Heart left ventricle (tissue), 16 donors: ENCODE results near the gene GPR141. TPM values are rescaled to one million over a fixed set of nuclear protein-coding genes. Genes with fewer than 3 reads are reported as not detected.

Experiments used
- ATAC-seq, 4 donors: fragments of 200-7000 bp; cut with Tn5 transposase; one replicate each; pipeline ENCODE4 v1.9.1; 2020 to 2022; ENCODE audit warnings: moderate library complexity in 4 of 4, mild to moderate bottlenecking in 3 of 4, moderate number of reproducible peaks in 1 of 4
- DNase-seq, 5 donors: peaks; one replicate each; pipeline ENCODE4 v3.0.0-alpha.2; 2020
- H3K27ac ChIP-seq, 12 donors: fragments of 200-600 bp; sonication (generic) in 4 of 12; one replicate each; pipeline versions ENCODE4 v1.5.0 to v1.8.0; 2016 to 2022; ENCODE audit warnings: mild to moderate bottlenecking in 2 of 12
- H3K27me3 ChIP-seq, 9 donors: fragments of 200-600 bp; sonication (generic) in 2 of 9; one replicate each; pipeline versions ENCODE4 v1.5.1 to v1.8.0; 2016 to 2022; ENCODE audit warnings: mild to moderate bottlenecking in 3 of 9
- H3K36me3 ChIP-seq, 9 donors: fragments of 200-600 bp; sonication (generic) in 2 of 9; one replicate each; pipeline versions ENCODE4 v1.5.0 to v1.8.0; 2018 to 2022; ENCODE audit warnings: mild to moderate bottlenecking in 2 of 9
- H3K4me1 ChIP-seq, 12 donors: fragments of 200-600 bp; sonication (generic) in 4 of 12; one replicate each; pipeline versions ENCODE4 v1.5.0 to v1.8.0; 2016 to 2022; ENCODE audit warnings: mild to moderate bottlenecking in 3 of 12
- H3K4me3 ChIP-seq, 12 donors: fragments of 200-600 bp; sonication (generic) in 4 of 12; one replicate each; pipeline versions ENCODE4 v1.5.0 to v1.8.0; 2017 to 2022; ENCODE audit warnings: mild to moderate bottlenecking in 9 of 12, moderate library complexity in 4 of 12
- H3K9me3 ChIP-seq, 12 donors: fragments of 200-600 bp; sonication (generic) in 4 of 12; one replicate each; pipeline versions ENCODE4 v1.5.0 to v1.8.0; 2016 to 2022; ENCODE audit warnings: mild to moderate bottlenecking in 1 of 12
- POLR2A ChIP-seq, 2 donors: fragments of 450-650 bp; IDR thresholded peaks; one replicate each; pipeline ENCODE4 v1.6.1; 2017; ENCODE audit warnings: antibody characterized with exemption in 2 of 2, mild to moderate bottlenecking in 2 of 2, moderate library complexity in 2 of 2
- WGBS, 4 donors: extraction: QIAGEN DNeasy Blood & Tissue Kit in 2 of 4; methylation state at CpG; one replicate each; pipeline versions ENCODE4 v1.1.5 to v1.1.7; 2013 to 2018; 5-methylcytosine and 5-hydroxymethylcytosine counted together
- intact Hi-C, 10 donors: fragments of 100-400 bp; cut with DNase I; formaldehyde crosslinking; loops; one replicate each; pipeline versions ENCODE4 v1.11.1 to v1.14.2; 2022
- polyA plus RNA-seq, 2 donors: library from polyadenylated mRNA; stranded (reverse); fragments of 200-250 nt; gene quantifications; one replicate each; pipeline ENCODE4 v1.2.3, GENCODE V29; 2013
- total RNA-seq, 9 donors: library from RNA; depleted of rRNA in 2 of 9; stranded (reverse); fragments of >200 nt in 2 of 9; fragmentation: NEBNext Ultra II Directional in 3 of 9; extraction: Animal tissue kit (Norgen Biotek cat#: 25700) in 3 of 9; gene quantifications; one replicate each; pipeline versions ENCODE4 v1.1.0 to v1.2.4, GENCODE V29; 2016 to 2023
- TF ChIP-seq, protein P1 (sequence below), 12 donors: fragments of 200-600 bp; sonication (generic) in 4 of 12; IDR thresholded peaks; one replicate each; pipeline versions ENCODE4 v1.5.0 to v1.8.0; 2018 to 2022; ENCODE audit warnings: antibody characterized with exemption in 12 of 12, mild to moderate bottlenecking in 5 of 12
- donor health status: ischemic (EF 13 %, LVEDD 7.1; RV severe dilation, severe dysfunction).
- donor health status: healthy with polysubstance abuse.
- donor health status: DM: no; HTN: yes; CAD: no.
- donor health status: DM: no; HTN: no; CAD: no.
- donor health status: ischemic (EF 25% LVEDD 6.9; RV normal size, moderate dysfunction).
- donor health status: ischemic (EF 25% LVEDD 5.7; RV mildly dilated, moderate dysfunction).
- donor health status: healthy.
- donor health status: DM: yes; HTN: yes; CAD: no.
- donor health status: ischemic (EF 35%, LVEDD 5.7; RV mildly dilated, moderate dysfunction).
- donor health status: nonischemic (EF 11% LVEDD 7.7; RV severe dilation, severe dysfunction).
- donor health status: DM: yes; HTN: yes; CAD: no.
- donor health status: PGD.
- donor health status: ischemic (EF 29% LVEDD 5.4; RV normal size, mild dysfunction).
- donor health status: nonischemic (EF 23%, LVEDD 6.1; RV moderate dilation, normal function).

Gene GPR141
- total and polyA plus RNA-seq, 11 donors, result 0.11 to 5.2 (median 0.53) TPM; not detected in 3

DNA sequence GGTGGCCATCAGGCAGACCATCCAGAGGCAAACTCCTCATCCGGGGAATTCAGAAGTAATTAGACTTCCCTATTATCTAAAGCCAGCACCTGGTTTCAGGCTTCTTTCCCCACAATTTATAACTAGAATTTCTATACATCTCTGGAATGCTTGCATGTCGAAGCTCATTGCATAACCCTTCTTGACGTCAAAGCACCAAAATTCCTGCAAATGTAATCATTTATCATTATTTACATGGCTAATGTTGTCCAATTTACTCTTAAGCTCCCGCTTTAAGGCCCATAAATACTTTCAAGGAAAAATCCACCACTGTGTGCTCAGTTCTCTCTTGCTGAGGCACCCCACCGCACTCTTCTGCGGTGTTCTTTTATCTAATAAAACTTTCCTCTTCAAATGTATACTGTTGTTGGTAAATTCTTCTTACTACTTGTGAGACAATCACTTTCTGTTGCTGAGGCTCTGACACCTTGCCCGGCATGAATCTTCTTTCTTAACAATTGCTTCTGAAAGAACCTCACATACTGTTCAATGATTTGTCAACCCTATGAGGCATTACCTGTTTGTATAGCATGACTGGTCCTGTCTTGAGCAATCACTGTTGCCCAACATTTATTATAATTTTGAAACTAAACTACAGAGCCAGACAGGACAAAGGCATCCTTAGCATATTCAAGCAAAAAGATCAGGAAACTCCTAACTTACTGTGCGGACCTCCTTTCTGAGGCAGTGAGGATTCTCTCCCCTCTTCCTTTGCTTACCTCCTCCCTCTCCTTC is 17.4 kb upstream of the GPR141 start:
- DNase-seq, result no peak
- H3K4me1 ChIP-seq, result peaks cover 0 to 38% (median 0%) of the 10 kb centered on the region in 12 donors
- H3K9me3 ChIP-seq, result peaks cover 0 to 6% (median 0%) of the 10 kb centered on the region in 12 donors
- H3K27me3 ChIP-seq, result no peaks in the 10 kb centered on the region
- peak in 1 of 4 donors; percentile 34 for ATAC-seq
- intact Hi-C loops, result no loop called here
- H3K4me3 ChIP-seq, result no peak overlapping the region
- no peaks in the 10 kb centered on the region for H3K36me3 ChIP-seq
- WGBS, 4 donors, result 75 to 86% (median 82%) methylated on average over 8 of the region's 8 CpGs
- TF ChIP-seq POLR2A (IDR thresholded peaks at IDR 0.05), result no peak
- TF ChIP-seq, protein P1, sequence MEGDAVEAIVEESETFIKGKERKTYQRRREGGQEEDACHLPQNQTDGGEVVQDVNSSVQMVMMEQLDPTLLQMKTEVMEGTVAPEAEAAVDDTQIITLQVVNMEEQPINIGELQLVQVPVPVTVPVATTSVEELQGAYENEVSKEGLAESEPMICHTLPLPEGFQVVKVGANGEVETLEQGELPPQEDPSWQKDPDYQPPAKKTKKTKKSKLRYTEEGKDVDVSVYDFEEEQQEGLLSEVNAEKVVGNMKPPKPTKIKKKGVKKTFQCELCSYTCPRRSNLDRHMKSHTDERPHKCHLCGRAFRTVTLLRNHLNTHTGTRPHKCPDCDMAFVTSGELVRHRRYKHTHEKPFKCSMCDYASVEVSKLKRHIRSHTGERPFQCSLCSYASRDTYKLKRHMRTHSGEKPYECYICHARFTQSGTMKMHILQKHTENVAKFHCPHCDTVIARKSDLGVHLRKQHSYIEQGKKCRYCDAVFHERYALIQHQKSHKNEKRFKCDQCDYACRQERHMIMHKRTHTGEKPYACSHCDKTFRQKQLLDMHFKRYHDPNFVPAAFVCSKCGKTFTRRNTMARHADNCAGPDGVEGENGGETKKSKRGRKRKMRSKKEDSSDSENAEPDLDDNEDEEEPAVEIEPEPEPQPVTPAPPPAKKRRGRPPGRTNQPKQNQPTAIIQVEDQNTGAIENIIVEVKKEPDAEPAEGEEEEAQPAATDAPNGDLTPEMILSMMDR (IDR thresholded peaks at IDR 0.05), result no peak
- peak overlapping the region in 1 of 12 donors; percentile 84 for H3K27ac ChIP-seq

DNA sequence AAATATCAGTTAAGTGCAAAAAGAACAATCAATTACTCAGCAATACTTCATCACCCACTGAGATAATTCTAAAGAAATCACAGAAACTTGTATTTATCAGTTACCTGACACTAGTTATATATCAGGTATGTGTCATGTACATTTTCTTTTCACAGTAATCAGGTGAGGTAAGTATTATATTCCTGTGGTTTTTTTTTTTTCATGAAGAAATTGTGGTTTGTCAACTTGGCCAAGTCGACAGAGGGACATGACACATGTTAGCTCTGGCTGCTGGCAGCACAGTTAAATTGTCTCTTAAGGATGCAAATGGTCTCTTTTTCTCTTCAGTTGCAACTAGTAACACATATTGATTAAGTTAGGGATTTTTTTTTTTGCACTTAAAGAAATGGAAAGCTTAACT is 13.7 kb upstream of the GPR141 start:
- peaks cover 0 to 3% (median 0%) of the 10 kb centered on the region in 12 donors for H3K9me3 ChIP-seq
- whole genome bisulfite sequencing, 4 donors, result 45 to 69% (median 57%) methylated on average over 1 of the region's 1 CpG

DNA sequence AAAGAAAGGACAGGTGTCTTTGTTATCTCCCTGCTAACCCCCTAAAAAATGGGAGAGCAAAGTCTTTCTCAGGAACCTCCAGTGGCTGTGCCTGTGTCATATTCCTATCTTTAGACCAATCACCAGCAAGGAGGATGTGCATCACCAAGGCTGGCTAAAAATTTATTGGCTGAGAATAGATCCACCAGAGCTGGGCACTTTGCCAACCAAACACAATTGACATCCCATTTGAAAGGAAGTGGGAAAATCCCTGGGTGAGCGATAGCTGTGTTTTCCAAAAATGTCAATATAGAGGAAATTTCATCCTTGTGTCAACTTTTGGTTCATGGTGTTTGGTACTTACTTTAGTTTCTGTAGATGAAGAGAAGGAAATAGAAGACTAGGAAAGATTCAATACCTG is 13.1 kb upstream of the GPR141 start:
- WGBS, 4 donors, result 55 to 67% (median 61%) methylated on average over 1 of the region's 1 CpG
- H3K36me3 ChIP-seq, result no peaks in the 10 kb centered on the region
- H3K27me3 ChIP-seq, result no peaks in the 10 kb centered on the region
- no peak overlapping the region for H3K4me3 ChIP-seq
- peaks cover 0 to 3% (median 0%) of the 10 kb centered on the region in 12 donors for H3K9me3 ChIP-seq
- TF ChIP-seq POLR2A (IDR thresholded peaks at IDR 0.05), result no peak
- TF ChIP-seq, protein P1 (IDR thresholded peaks at IDR 0.05), result no peak
- intact Hi-C loops, result no loop called here
- DNase-seq, result no peak
- ATAC-seq, result no peak
- H3K27ac ChIP-seq, result no peak overlapping the region
- H3K4me1 ChIP-seq, result peaks cover 0 to 23% (median 0%) of the 10 kb centered on the region in 12 donors

More for the DNA sequence above, 13.7 kb upstream of the GPR141 start:
- Histone ChIP-seq H3K27ac (no peak overlapping the region), H3K27me3 (no peaks in the 10 kb centered on the region), H3K4me1 (peaks cover 0 to 23% (median 0%) of the 10 kb centered on the region in 12 donors), H3K4me3 (no peak overlapping the region), H3K36me3 (no peaks in the 10 kb centered on the region)
- TF ChIP-seq POLR2A (IDR thresholded peaks at IDR 0.05), result no peak
- TF ChIP-seq, protein P1 (IDR thresholded peaks at IDR 0.05), result no peak
- ATAC-seq (no peak), DNase-seq (no peak)
- intact Hi-C loops, result no loop called here

DNA sequence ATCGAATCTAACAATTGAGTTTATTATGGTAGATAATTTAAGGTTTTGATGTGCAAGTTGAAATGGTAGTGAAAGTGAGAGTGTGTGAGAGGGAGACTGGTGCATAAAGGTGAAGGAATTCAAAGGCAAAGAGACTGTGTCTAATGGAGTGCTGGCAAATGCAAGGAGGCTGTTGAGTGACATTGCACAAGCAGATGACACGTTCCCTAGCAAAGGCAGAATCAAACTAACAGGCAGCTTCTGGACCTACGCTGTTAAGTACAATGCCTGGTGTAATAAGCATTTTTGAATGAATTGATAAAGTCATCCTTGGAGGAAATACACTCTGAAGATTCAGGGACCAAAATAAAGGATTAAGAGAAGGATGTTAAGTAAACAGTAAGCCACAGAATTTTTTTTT is 11.7 kb upstream of the GPR141 start:
- intact Hi-C loops, result no loop called here
- DNase-seq (no peak), ATAC-seq (no peak)
- Histone ChIP-seq H3K27ac (no peak overlapping the region), H3K36me3 (no peaks in the 10 kb centered on the region), H3K27me3 (no peaks in the 10 kb centered on the region), H3K4me3 (no peak overlapping the region), H3K9me3 (peaks cover 0 to 3% (median 0%) of the 10 kb centered on the region in 12 donors), H3K4me1 (peaks cover 0 to 13% (median 0%) of the 10 kb centered on the region in 12 donors)
- 56 to 72% (median 64%) methylated on average over 3 of the region's 3 CpGs for WGBS, 4 donors
- TF ChIP-seq, protein P1 (IDR thresholded peaks at IDR 0.05), result no peak
- TF ChIP-seq POLR2A (IDR thresholded peaks at IDR 0.05), result no peak
